ENCODE data around the gene ZNF205. TPM values are rescaled to one million over a fixed set of nuclear protein-coding genes. Genes with fewer than 3 reads are reported as not detected.

The ZNF205 gene
- total RNA-seq, 1 experiment from 2014 or later: 19.0 TPM

DNA sequence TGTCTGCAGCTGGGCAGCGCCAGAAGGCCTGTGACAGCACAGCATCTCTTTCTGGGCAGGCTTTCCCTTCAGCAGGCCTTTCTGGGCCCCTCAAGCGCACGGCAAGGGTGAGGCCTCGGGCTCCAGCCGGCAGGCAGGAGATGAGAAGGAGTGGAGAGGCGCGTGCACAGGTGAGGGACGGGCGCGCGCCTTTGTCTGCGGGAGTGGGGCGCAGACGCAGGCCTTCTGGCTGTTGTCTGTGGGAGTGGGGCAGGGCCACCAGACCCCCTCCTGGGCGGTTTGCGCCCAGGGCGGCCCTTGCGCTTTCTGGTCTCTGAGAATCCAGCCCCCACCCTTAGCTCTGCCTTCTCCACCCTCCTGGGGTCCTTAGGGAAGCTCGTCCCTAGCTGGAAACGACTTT, 6.5 kb downstream of the ZNF205 start:
- H3K27ac ChIP-seq (ENCODE audit: low read length): no peak overlapping the region
- DNase-seq (no peak), ATAC-seq (no peak)
- BruUV-seq (replicated peaks): no TSS peak
- H3K9me3 ChIP-seq (ENCODE audit: low read length): no peaks in the 10 kb centered on the region
- no peak overlapping the region for H3K4me2 ChIP-seq (ENCODE audit: low read length)
- H3K9ac ChIP-seq (ENCODE audit: low read length): no peak overlapping the region
- H3F3A ChIP-seq (ENCODE audit: low read length, unreplicated experiment): no peaks in the 10 kb centered on the region
- H4K20me1 ChIP-seq (ENCODE audit: low read length): no peaks in the 10 kb centered on the region
- no peaks in the 10 kb centered on the region for H3K27me3 ChIP-seq (ENCODE audit: low read length)
- CTCF ChIA-PET: no interaction called here
- H3K36me3 ChIP-seq (ENCODE audit: low read depth, low read length): no peaks in the 10 kb centered on the region
- peaks cover 14% of the 10 kb centered on the region; the same call in 1 of the 2 replicates for H3K79me2 ChIP-seq (ENCODE audit: low read length)
- intact Hi-C loops (cut with micrococcal nuclease): no loop called here
- H3K4me1 ChIP-seq (ENCODE audit: insufficient read depth, low read length): peaks cover 7% of the 10 kb centered on the region
- no peaks in the 10 kb centered on the region for H3K9me2 ChIP-seq (replicated peaks; ENCODE audit: low read length)
- POLR2A ChIA-PET (ENCODE audit: unreplicated experiment): no interaction called here
- no peak overlapping the region for H3K4me3 ChIP-seq (ENCODE audit: low read length)
- TF ChIP-seq, protein P1, sequence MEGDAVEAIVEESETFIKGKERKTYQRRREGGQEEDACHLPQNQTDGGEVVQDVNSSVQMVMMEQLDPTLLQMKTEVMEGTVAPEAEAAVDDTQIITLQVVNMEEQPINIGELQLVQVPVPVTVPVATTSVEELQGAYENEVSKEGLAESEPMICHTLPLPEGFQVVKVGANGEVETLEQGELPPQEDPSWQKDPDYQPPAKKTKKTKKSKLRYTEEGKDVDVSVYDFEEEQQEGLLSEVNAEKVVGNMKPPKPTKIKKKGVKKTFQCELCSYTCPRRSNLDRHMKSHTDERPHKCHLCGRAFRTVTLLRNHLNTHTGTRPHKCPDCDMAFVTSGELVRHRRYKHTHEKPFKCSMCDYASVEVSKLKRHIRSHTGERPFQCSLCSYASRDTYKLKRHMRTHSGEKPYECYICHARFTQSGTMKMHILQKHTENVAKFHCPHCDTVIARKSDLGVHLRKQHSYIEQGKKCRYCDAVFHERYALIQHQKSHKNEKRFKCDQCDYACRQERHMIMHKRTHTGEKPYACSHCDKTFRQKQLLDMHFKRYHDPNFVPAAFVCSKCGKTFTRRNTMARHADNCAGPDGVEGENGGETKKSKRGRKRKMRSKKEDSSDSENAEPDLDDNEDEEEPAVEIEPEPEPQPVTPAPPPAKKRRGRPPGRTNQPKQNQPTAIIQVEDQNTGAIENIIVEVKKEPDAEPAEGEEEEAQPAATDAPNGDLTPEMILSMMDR (conservative IDR thresholded peaks at IDR 0.05; ENCODE audit: low read depth, low read length): no peak
- no peak for TF ChIP-seq EZH2 (IDR thresholded peaks at IDR 0.05; ENCODE audit: low read length, unreplicated experiment)
- TF ChIP-seq EZH2phosphoT487 (IDR thresholded peaks at IDR 0.05; ENCODE audit: borderline replicate concordance, low read length): no peak
- H2AFZ ChIP-seq (ENCODE audit: low read length): no peak overlapping the region

DNA sequence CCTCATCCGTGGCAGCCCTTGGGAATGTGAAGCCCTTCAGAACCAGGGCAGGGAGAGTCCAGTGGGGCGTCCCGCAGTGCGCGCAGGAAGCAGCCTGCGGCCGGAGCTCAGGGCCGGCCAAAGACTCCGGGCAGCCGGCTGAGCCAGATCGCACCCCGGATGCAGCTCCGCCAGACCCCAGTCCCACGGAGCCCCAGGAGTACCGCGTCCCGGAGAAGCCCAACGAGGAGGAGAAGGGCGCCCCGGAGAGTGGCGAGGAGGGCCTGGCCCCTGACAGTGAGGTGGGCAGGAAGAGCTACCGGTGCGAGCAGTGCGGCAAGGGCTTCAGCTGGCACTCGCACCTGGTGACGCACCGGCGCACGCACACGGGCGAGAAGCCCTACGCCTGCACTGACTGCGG, 6.9 kb downstream of the ZNF205 start:
- ATAC-seq (no peak), DNase-seq (no peak)
- Histone ChIP-seq H3K36me3 (ENCODE audit: low read depth, low read length) (no peaks in the 10 kb centered on the region), H3K9me3 (ENCODE audit: low read length) (no peaks in the 10 kb centered on the region), H3K27me3 (ENCODE audit: low read length) (no peaks in the 10 kb centered on the region), H3K79me2 (ENCODE audit: low read length) (peaks cover 9% of the 10 kb centered on the region; the same call in 1 of the 2 replicates), H3K9me2 (replicated peaks; ENCODE audit: low read length) (no peaks in the 10 kb centered on the region), H3K4me2 (ENCODE audit: low read length) (no peak overlapping the region), H3K9ac (ENCODE audit: low read length) (no peak overlapping the region), H3K4me1 (ENCODE audit: insufficient read depth, low read length) (peaks cover 3% of the 10 kb centered on the region), H3K27ac (ENCODE audit: low read length) (no peak overlapping the region), H3K4me3 (ENCODE audit: low read length) (no peak overlapping the region), H3F3A (ENCODE audit: low read length, unreplicated experiment) (no peaks in the 10 kb centered on the region), H2AFZ (ENCODE audit: low read length) (no peak overlapping the region), H4K20me1 (ENCODE audit: low read length) (no peaks in the 10 kb centered on the region)
- ChIA-PET CTCF (no interaction called here), POLR2A (ENCODE audit: unreplicated experiment) (no interaction called here)
- no TSS peak for BruUV-seq (replicated peaks)
- TF ChIP-seq, protein P1 (conservative IDR thresholded peaks at IDR 0.05; ENCODE audit: low read depth, low read length): no peak
- no peak for TF ChIP-seq EZH2 (IDR thresholded peaks at IDR 0.05; ENCODE audit: low read length, unreplicated experiment)
- no peak for TF ChIP-seq EZH2phosphoT487 (IDR thresholded peaks at IDR 0.05; ENCODE audit: borderline replicate concordance, low read length)
- intact Hi-C loops (cut with micrococcal nuclease): no loop called here

DNA sequence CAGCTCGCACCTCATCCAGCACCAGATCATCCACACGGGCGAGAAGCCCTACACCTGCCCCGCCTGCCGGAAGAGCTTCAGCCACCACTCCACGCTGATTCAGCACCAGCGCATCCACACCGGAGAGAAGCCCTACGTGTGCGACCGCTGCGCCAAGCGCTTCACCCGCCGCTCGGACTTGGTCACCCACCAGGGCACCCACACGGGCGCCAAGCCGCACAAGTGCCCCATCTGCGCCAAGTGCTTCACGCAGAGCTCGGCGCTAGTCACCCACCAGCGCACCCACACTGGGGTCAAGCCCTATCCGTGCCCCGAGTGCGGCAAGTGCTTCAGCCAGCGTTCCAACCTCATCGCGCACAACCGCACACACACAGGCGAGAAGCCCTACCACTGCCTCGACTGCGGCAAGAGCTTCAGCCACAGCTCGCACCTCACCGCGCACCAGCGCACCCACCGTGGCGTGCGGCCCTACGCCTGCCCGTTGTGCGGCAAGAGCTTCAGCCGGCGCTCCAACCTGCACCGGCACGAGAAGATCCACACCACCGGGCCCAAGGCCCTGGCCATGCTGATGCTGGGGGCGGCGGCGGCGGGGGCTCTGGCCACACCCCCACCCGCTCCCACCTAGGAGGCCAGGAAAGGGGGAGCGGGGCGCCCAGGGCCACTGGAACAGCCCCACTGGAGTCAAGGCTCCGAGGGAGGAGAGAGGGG, 7.5 kb downstream of the ZNF205 start:
- Histone ChIP-seq H3K27me3 (ENCODE audit: low read length) (no peaks in the 10 kb centered on the region), H3K27ac (ENCODE audit: low read length) (no peak overlapping the region), H4K20me1 (ENCODE audit: low read length) (no peaks in the 10 kb centered on the region), H3K36me3 (ENCODE audit: low read depth, low read length) (no peaks in the 10 kb centered on the region), H3K79me2 (ENCODE audit: low read length) (peaks cover 4% of the 10 kb centered on the region; the same call in 1 of the 2 replicates), H3F3A (ENCODE audit: low read length, unreplicated experiment) (no peaks in the 10 kb centered on the region), H3K4me2 (ENCODE audit: low read length) (no peak overlapping the region), H3K9ac (ENCODE audit: low read length) (no peak overlapping the region), H3K9me2 (replicated peaks; ENCODE audit: low read length) (no peaks in the 10 kb centered on the region), H3K4me3 (ENCODE audit: low read length) (no peak overlapping the region), H3K9me3 (ENCODE audit: low read length) (no peaks in the 10 kb centered on the region), H3K4me1 (ENCODE audit: insufficient read depth, low read length) (no peaks in the 10 kb centered on the region; the same call in 1 of the 2 replicates), H2AFZ (ENCODE audit: low read length) (no peak overlapping the region)
- no peak for DNase-seq
- TF ChIP-seq EZH2 (IDR thresholded peaks at IDR 0.05; ENCODE audit: low read length, unreplicated experiment): no peak
- TF ChIP-seq EZH2phosphoT487 (IDR thresholded peaks at IDR 0.05; ENCODE audit: borderline replicate concordance, low read length): no peak
- TF ChIP-seq, protein P1 (conservative IDR thresholded peaks at IDR 0.05; ENCODE audit: low read depth, low read length): no peak
- no TSS peak for BruUV-seq (replicated peaks)
- ChIA-PET CTCF (no interaction called here), POLR2A (ENCODE audit: unreplicated experiment) (no interaction called here)
- ATAC-seq: no peak
- intact Hi-C loops (cut with micrococcal nuclease): no loop called here
